ENCODE results near the gene CACNG3. TPM values are rescaled to one million over a fixed set of nuclear protein-coding genes. Genes with fewer than 3 reads are reported as not detected.

Gene CACNG3
- total RNA-seq, 4 donors from 2014 or later, result not detected

- WGBS, 2 donors, result 37 to 41% methylated on average over 5 of the region's 5 CpGs
- no peak for TF ChIP-seq CTCF (IDR thresholded peaks at IDR 0.05)
- no peak for TF ChIP-seq POLR2A (IDR thresholded peaks at IDR 0.05)
- Histone ChIP-seq H3K9me3 (no peaks in the 10 kb centered on the region), H3K27ac (no peak overlapping the region), H3K4me3 (replicated peaks in 1 of 3) (no peak overlapping the region), H3K27me3 (no peaks in the 10 kb centered on the region), H3K4me1 (no peaks in the 10 kb centered on the region), H3K36me3 (no peaks in the 10 kb centered on the region)
- intact Hi-C loops (cut with DNase I), result no loop called here
- DNase-seq, result no peak
Observed at GRCh38 chr16:24257958-24258357, 1.8 kb downstream of the CACNG3 start.

DNA sequence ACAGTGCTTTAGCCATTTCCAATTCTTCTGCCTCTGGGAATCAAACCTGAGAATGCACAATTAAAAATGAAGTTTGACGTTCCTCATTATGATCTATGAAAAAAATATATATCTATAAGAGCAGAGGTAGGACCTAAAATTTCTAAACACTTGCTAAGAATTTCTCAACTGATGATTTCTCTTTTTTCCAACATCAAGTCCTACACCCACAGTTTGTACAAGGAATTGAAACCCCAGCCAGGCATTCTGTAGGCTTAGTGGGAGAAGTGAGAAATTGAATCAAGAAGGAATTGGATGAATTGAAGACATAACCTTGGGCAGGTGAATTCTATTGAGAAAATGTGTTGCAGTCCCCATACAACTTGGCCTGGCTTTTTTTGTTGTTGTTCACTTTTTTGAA, 2.7 kb downstream of the CACNG3 start:
- H3K27ac ChIP-seq, result no peak overlapping the region

GRCh38 chr16:24262816-24263215, 6.7 kb downstream of the CACNG3 start:
- intact Hi-C loops (cut with DNase I), result no loop called here
- Histone ChIP-seq H3K27me3 (no peaks in the 10 kb centered on the region), H3K9me3 (no peaks in the 10 kb centered on the region), H3K27ac (no peak overlapping the region), H3K4me3 (replicated peaks in 1 of 3) (no peak overlapping the region), H3K4me1 (no peaks in the 10 kb centered on the region), H3K36me3 (no peaks in the 10 kb centered on the region)
- no peak for TF ChIP-seq CTCF (IDR thresholded peaks at IDR 0.05)
- TF ChIP-seq POLR2A (IDR thresholded peaks at IDR 0.05), result no peak
- DNase-seq, result no peak

More for the DNA sequence above, 2.7 kb downstream of the CACNG3 start:
- no peaks in the 10 kb centered on the region for H3K36me3 ChIP-seq
- 77 to 80% methylated on average over 1 of the region's 1 CpG for WGBS, 2 donors
- H3K4me3 ChIP-seq (replicated peaks in 1 of 3), result no peak overlapping the region
- intact Hi-C loops (cut with DNase I), result no loop called here
- H3K27me3 ChIP-seq, result no peaks in the 10 kb centered on the region
- no peaks in the 10 kb centered on the region for H3K9me3 ChIP-seq
- no peaks in the 10 kb centered on the region for H3K4me1 ChIP-seq
- no peak for DNase-seq
- TF ChIP-seq POLR2A (IDR thresholded peaks at IDR 0.05), result no peak
- no peak for TF ChIP-seq CTCF (IDR thresholded peaks at IDR 0.05)

DNA sequence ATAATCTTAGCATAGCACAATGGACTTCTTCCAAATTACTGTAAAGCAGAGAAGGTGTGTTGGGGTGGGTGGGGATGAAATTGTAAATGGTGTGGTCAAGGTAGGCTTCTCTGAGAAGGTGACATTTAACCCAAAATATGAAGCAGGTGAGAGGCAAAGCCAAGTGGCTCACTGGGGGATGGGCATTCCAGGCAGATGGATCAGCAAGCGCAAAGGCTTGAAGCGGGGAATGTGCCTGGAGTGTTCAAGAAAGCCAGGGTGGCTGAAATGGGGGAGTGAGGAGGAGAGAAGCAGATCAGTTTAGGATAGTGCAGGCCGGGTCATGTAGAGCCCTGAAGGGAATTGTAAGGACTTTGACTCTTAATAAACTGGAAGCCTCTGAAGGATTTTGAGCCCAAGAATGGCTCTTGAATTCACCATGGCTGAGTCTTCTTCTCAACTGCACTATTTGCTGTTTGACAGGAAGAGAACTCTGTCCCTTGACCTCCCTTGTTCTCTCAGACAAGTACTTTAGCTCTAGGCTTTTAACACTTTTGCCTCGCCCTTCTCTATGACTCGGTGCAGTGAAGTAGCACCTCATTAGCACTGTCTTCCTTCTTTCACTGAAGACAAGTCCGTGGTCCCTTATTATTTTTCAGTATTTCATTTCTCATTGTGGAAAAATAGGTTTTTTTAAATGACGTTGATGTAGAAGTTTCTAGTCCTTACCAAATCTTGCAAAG, 14.7 kb downstream of the CACNG3 start:
- no peaks in the 10 kb centered on the region for H3K36me3 ChIP-seq
- no peak for DNase-seq
- TF ChIP-seq CTCF (IDR thresholded peaks at IDR 0.05), result no peak
- TF ChIP-seq POLR2A (IDR thresholded peaks at IDR 0.05), result no peak
- no peaks in the 10 kb centered on the region for H3K27me3 ChIP-seq
- H3K27ac ChIP-seq, result no peak overlapping the region
- no peaks in the 10 kb centered on the region for H3K9me3 ChIP-seq
- H3K4me1 ChIP-seq, result no peaks in the 10 kb centered on the region
- intact Hi-C loops (cut with DNase I), result no loop called here
- WGBS, 2 donors, result 52 to 73% methylated on average over 7 of the region's 7 CpGs
- no peak overlapping the region for H3K4me3 ChIP-seq (replicated peaks in 1 of 3)

DNA sequence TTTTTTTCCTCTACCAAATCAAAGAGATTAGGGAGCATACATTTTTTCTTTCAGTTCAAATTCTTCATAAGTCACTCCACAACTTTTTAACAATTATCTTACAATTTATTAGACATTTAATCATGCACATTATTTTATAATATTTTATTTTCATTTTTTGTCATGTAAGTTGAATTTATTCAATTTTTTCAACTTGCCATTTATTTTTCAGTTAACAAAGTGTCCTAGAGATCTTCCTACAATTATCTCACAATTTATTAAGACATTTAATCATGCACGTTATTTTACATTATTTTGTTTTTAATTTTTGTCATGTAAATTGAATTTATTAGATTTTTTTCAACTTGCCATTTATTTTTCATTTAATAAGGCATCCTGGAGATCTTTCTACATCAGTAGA, 16.2 kb downstream of the CACNG3 start:
- no peaks in the 10 kb centered on the region for H3K4me1 ChIP-seq
- 57 to 62% methylated on average over 1 of the region's 1 CpG for WGBS, 2 donors
- DNase-seq, result no peak
- no peaks in the 10 kb centered on the region for H3K27me3 ChIP-seq
- no peak overlapping the region for H3K4me3 ChIP-seq (replicated peaks in 1 of 3)
- H3K36me3 ChIP-seq, result no peaks in the 10 kb centered on the region
- TF ChIP-seq POLR2A (IDR thresholded peaks at IDR 0.05) (no peak), CTCF (IDR thresholded peaks at IDR 0.05) (no peak)
- intact Hi-C loops (cut with DNase I), result no loop called here
- H3K27ac ChIP-seq, result no peak overlapping the region
- no peaks in the 10 kb centered on the region for H3K9me3 ChIP-seq
